NT2/D1 (cell line): ENCODE measurements around the gene ZC3HAV1L.

Source experiments
- SUZ12 ChIP-seq: IDR thresholded peaks from 2 replicates; pipeline ENCODE4 v1.6.1; 2011; ENCODE audit not compliant: insufficient read length, insufficient read depth; ENCODE audit errors: extremely low read depth
- ZNF274 ChIP-seq: IDR thresholded peaks from 2 replicates; pipeline ENCODE4 v1.6.1; 2011; ENCODE audit warnings: mild to moderate bottlenecking, low read depth, low read length

DNA sequence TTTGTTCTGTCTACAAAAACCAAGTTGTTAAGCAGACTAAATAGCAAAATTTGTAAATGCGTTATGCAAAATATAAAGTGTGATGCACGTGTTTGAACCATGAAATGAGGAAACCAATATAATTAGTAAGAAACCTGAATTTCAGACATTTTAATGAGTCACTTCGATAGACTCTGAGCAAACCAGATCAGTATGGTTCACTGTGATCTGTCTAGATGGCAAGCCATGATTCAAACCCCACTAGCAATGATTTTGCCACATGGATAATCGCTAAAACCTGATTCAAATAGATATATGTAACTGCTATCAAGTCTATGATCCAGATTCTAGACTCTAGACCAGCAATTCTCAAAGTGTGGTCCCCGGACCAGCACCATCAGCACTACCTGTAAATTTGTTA, 48.9 kb upstream of the ZC3HAV1L start:
- TF ChIP-seq ZNF274 (no peak), SUZ12 (no peak)
